ELF-1 (cell line): ENCODE measurements around the gene FZR1.

Experiments used
- DNase-seq: peaks from one replicate; pipeline ENCODE4 v3.0.0-alpha.2; 2016; ENCODE audit warnings: low read depth, low spot score

The FZR1 gene

GRCh38 chr19:3474010-3474409, 32.1 kb upstream of the FZR1 start:
- no peak for DNase-seq

- no peak for DNase-seq
Measured at GRCh38 chr19:3474614-3475013, 31.5 kb upstream of the FZR1 start.

GRCh38 chr19:3475449-3475848, 30.7 kb upstream of the FZR1 start:
- DNase-seq = no peak

- no peak for DNase-seq
Measured at GRCh38 chr19:3476830-3477229, 29.3 kb upstream of the FZR1 start.

GRCh38 chr19:3477506-3477905, 28.6 kb upstream of the FZR1 start:
- DNase-seq = no peak

- no peak for DNase-seq
Measured at GRCh38 chr19:3477951-3478350, 28.2 kb upstream of the FZR1 start.

- DNase-seq = no peak
Measured at GRCh38 chr19:3478409-3479176, 27.5 kb upstream of the FZR1 start.

GRCh38 chr19:3479177-3479833, 26.8 kb upstream of the FZR1 start:
- peak; percentile 50 for DNase-seq

GRCh38 chr19:3479834-3480215, 26.3 kb upstream of the FZR1 start:
- no peak for DNase-seq

- no peak for DNase-seq
Measured at GRCh38 chr19:3480383-3481091, 25.6 kb upstream of the FZR1 start, which contains the start of gene SMIM24. Gene SMIM24, minus strand, starts transcription at chr19:3480525. Its CDS starts 62 bp downstream, at chr19:3480463.

GRCh38 chr19:3481241-3482090, 24.6 kb upstream of the FZR1 start:
- DNase-seq = no peak

- no peak for DNase-seq
Measured at GRCh38 chr19:3482507-3483225, 23.4 kb upstream of the FZR1 start.

- no peak for DNase-seq
Measured at GRCh38 chr19:3483226-3483628, 22.9 kb upstream of the FZR1 start, which contains the start of gene SMIM44. Gene SMIM44, minus strand, starts transcription at chr19:3483441. Its CDS starts 38 bp downstream, at chr19:3483403.

- DNase-seq = no peak
Measured at GRCh38 chr19:3491396-3492119, 14.6 kb upstream of the FZR1 start.

GRCh38 chr19:3492131-3492839, 13.8 kb upstream of the FZR1 start:
- no peak for DNase-seq

GRCh38 chr19:3492919-3493318, 13.2 kb upstream of the FZR1 start:
- DNase-seq = no peak

- DNase-seq = no peak
Measured at GRCh38 chr19:3493651-3494050, 12.5 kb upstream of the FZR1 start.

- DNase-seq = peak; percentile 65
Measured at GRCh38 chr19:3494051-3494450, 12.1 kb upstream of the FZR1 start.

- no peak for DNase-seq
Measured at GRCh38 chr19:3494559-3494958, 11.6 kb upstream of the FZR1 start.
